ENCODE data around the gene CTDSPL.

The CTDSPL gene

GRCh38 chr3:37905346-37905745 is 43.7 kb downstream of the CTDSPL start:
- TF ChIP-seq EP300 (IDR thresholded peaks at IDR 0.05; ENCODE audit: borderline replicate concordance) (no peak), YY1 (IDR thresholded peaks at IDR 0.05; ENCODE audit: low read depth) (no peak), TCF12 (IDR thresholded peaks at IDR 0.05; ENCODE audit: low read depth) (no peak), RAD21 (IDR thresholded peaks at IDR 0.05; ENCODE audit: low read depth) (no peak), REST (IDR thresholded peaks at IDR 0.05; ENCODE audit: low read depth) (no peak), MAX (IDR thresholded peaks at IDR 0.05) (no peak), TAF1 (IDR thresholded peaks at IDR 0.05; ENCODE audit: low read depth) (no peak), EGR1 (IDR thresholded peaks at IDR 0.05) (no peak), ZBTB7A (IDR thresholded peaks at IDR 0.05; ENCODE audit: low read depth) (no peak), TEAD4 (IDR thresholded peaks at IDR 0.05) (no peak), NFIC (IDR thresholded peaks at IDR 0.05) (no peak), CEBPB (IDR thresholded peaks at IDR 0.05) (no peak), FOXM1 (IDR thresholded peaks at IDR 0.05; ENCODE audit: borderline replicate concordance, low read depth) (no peak), CREB1 (IDR thresholded peaks at IDR 0.05; ENCODE audit: low read depth) (no peak)
- TF ChIP-seq, protein P1, sequence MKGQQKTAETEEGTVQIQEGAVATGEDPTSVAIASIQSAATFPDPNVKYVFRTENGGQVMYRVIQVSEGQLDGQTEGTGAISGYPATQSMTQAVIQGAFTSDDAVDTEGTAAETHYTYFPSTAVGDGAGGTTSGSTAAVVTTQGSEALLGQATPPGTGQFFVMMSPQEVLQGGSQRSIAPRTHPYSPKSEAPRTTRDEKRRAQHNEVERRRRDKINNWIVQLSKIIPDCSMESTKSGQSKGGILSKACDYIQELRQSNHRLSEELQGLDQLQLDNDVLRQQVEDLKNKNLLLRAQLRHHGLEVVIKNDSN (IDR thresholded peaks at IDR 0.05) = no peak

DNA sequence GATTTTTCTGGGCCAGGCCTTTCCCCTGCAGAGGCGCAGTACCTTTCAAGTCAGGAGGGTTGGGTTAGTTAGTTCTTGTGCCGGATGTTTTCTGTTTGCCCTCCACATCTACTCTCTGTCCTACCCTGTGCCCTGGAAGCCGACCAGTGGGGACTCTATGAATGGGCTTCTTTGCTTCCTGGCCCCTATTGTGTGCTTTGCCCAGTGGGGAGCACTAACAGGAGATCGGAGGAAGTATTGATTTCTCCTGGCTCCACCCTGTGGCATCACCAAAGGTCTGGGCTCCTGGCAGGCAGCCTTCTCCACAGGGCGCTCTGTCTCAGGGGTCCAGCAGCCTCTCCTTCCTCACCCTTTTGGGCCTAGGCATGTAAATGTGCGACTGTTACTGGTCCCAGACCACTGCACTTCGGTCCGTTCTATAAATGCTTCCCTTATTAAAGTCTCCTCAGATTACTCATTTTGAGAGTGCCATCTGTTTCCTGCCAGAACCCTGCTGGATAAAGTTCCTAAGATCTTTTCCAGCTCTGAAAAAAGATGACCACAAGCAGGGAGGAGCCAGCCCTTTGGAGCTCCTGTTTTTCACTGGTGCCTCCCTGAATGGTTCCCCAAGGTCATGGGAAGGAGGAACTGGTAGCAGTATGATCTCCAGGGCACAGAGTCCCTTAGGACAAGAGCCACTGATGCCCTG is 44.5 kb downstream of the CTDSPL start:
- TF ChIP-seq NFIC (IDR thresholded peaks at IDR 0.05) = no peak
- no peak for TF ChIP-seq TAF1 (IDR thresholded peaks at IDR 0.05; ENCODE audit: low read depth)
- no peak for TF ChIP-seq RAD21 (IDR thresholded peaks at IDR 0.05; ENCODE audit: low read depth)
- no peak for TF ChIP-seq YY1 (IDR thresholded peaks at IDR 0.05; ENCODE audit: low read depth)
- TF ChIP-seq, protein P1 (IDR thresholded peaks at IDR 0.05) = no peak
- no peak for TF ChIP-seq TCF12 (IDR thresholded peaks at IDR 0.05; ENCODE audit: low read depth)
- TF ChIP-seq CEBPB (IDR thresholded peaks at IDR 0.05) = no peak
- no peak for TF ChIP-seq ZBTB7A (IDR thresholded peaks at IDR 0.05; ENCODE audit: low read depth)
- no peak for TF ChIP-seq EP300 (IDR thresholded peaks at IDR 0.05; ENCODE audit: borderline replicate concordance)
- TF ChIP-seq REST (IDR thresholded peaks at IDR 0.05; ENCODE audit: low read depth) = no peak
- TF ChIP-seq CREB1 (IDR thresholded peaks at IDR 0.05; ENCODE audit: low read depth) = no peak
- no peak for TF ChIP-seq MAX (IDR thresholded peaks at IDR 0.05)
- TF ChIP-seq TEAD4 (IDR thresholded peaks at IDR 0.05) = no peak
- TF ChIP-seq EGR1 (IDR thresholded peaks at IDR 0.05) = no peak
- TF ChIP-seq FOXM1 (IDR thresholded peaks at IDR 0.05; ENCODE audit: borderline replicate concordance, low read depth) = no peak

DNA sequence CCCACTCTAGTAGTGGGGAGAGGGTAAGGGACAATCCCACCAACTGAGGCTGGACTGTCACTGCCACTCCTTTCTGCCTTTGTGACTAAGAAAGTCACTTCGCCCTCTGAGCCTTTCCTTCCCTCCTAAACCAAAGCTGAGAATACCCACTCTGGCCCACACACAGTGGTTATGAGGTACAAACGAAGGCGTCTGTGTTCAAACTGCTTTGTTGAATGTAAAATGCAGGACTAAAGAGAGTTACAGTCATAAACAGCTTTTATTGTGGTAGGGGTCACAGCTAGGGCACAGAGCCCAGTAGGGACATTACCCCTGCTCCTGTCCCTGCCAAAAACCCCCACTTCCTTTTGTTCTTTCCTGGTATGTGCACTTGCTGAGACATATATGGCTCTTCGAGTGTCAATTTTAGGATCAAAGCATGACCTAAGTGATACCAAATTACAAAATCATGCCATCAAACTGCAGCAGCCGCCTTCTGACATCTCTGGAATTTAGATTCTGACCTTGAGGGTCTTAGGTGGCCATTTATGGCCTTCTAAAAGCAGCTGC is 45.1 kb downstream of the CTDSPL start:
- TF ChIP-seq TEAD4 (IDR thresholded peaks at IDR 0.05) (no peak), TCF12 (IDR thresholded peaks at IDR 0.05; ENCODE audit: low read depth) (no peak), TAF1 (IDR thresholded peaks at IDR 0.05; ENCODE audit: low read depth) (no peak), FOXM1 (IDR thresholded peaks at IDR 0.05; ENCODE audit: borderline replicate concordance, low read depth) (no peak), ZBTB7A (IDR thresholded peaks at IDR 0.05; ENCODE audit: low read depth) (no peak), NFIC (IDR thresholded peaks at IDR 0.05) (no peak), CEBPB (IDR thresholded peaks at IDR 0.05) (no peak), YY1 (IDR thresholded peaks at IDR 0.05; ENCODE audit: low read depth) (no peak), RAD21 (IDR thresholded peaks at IDR 0.05; ENCODE audit: low read depth) (no peak), EGR1 (IDR thresholded peaks at IDR 0.05) (no peak), EP300 (IDR thresholded peaks at IDR 0.05; ENCODE audit: borderline replicate concordance) (no peak), CREB1 (IDR thresholded peaks at IDR 0.05; ENCODE audit: low read depth) (no peak), MAX (IDR thresholded peaks at IDR 0.05) (no peak), REST (IDR thresholded peaks at IDR 0.05; ENCODE audit: low read depth) (no peak)
- TF ChIP-seq, protein P1 (IDR thresholded peaks at IDR 0.05) = no peak
